Hepatic stellate cell (primary cell): Measurements from ENCODE around the gene HCN4.

Experiments
- DNase-seq: peaks from one replicate; pipeline ENCODE4 v3.0.0; 2011; ENCODE audit warnings: low spot score

Gene HCN4

GRCh38 chr15:73378089-73378488 is 9.3 kb upstream of the HCN4 start:
- no peak for DNase-seq

- no peak for DNase-seq
Measured at GRCh38 chr15:73375755-73376305, 7.1 kb upstream of the HCN4 start.

GRCh38 chr15:73375012-73375411 is 6.3 kb upstream of the HCN4 start:
- no peak for DNase-seq

GRCh38 chr15:73374604-73375003 is 5.8 kb upstream of the HCN4 start:
- DNase-seq = no peak

GRCh38 chr15:73373221-73373620 is 4.5 kb upstream of the HCN4 start:
- DNase-seq = no peak

- DNase-seq = no peak
Measured at GRCh38 chr15:73371812-73372211, 3.1 kb upstream of the HCN4 start.

- no peak for DNase-seq
Measured at GRCh38 chr15:73370151-73370550, 1.4 kb upstream of the HCN4 start.

- no peak for DNase-seq
Measured at GRCh38 chr15:73369154-73369694, 466 bp upstream of the HCN4 start.

GRCh38 chr15:73367624-73368300 is 996 bp downstream of the HCN4 start:
- no peak for DNase-seq

GRCh38 chr15:73366766-73367623 is 1.8 kb downstream of the HCN4 start:
- no peak for DNase-seq

GRCh38 chr15:73364070-73364469 is 4.7 kb downstream of the HCN4 start:
- no peak for DNase-seq

- no peak for DNase-seq
Measured at GRCh38 chr15:73362900-73363299, 5.9 kb downstream of the HCN4 start.

GRCh38 chr15:73361337-73361736 is 7.4 kb downstream of the HCN4 start:
- DNase-seq = no peak

GRCh38 chr15:73359651-73360050 is 9.1 kb downstream of the HCN4 start:
- no peak for DNase-seq

- no peak for DNase-seq
Measured at GRCh38 chr15:73357999-73358665, 10.6 kb downstream of the HCN4 start.

- DNase-seq = no peak
Measured at GRCh38 chr15:73355612-73356265, 13.0 kb downstream of the HCN4 start.

- no peak for DNase-seq
Measured at GRCh38 chr15:73354241-73354640, 14.5 kb downstream of the HCN4 start.

- DNase-seq = no peak
Measured at GRCh38 chr15:73353734-73354133, 15.0 kb downstream of the HCN4 start.

GRCh38 chr15:73352082-73352481 is 16.7 kb downstream of the HCN4 start:
- no peak for DNase-seq

- no peak for DNase-seq
Measured at GRCh38 chr15:73349191-73349590, 19.6 kb downstream of the HCN4 start.

- DNase-seq = no peak
Measured at GRCh38 chr15:73346735-73347312, 21.9 kb downstream of the HCN4 start.
